Embryonic facial prominence (tissue), 1 donor: ENCODE measurements around the gene C9.
"Not testable (repeated sequence)": the region's sequence is repeated elsewhere in the genome, so short reads cannot be mapped to it uniquely, and the experiment has no call there.

Source experiments
- DNase-seq: peaks from one replicate; pipeline ENCODE4 v3.0.0-alpha.2; 2016; ENCODE audit errors: extremely low spot score

Gene C9

DNA sequence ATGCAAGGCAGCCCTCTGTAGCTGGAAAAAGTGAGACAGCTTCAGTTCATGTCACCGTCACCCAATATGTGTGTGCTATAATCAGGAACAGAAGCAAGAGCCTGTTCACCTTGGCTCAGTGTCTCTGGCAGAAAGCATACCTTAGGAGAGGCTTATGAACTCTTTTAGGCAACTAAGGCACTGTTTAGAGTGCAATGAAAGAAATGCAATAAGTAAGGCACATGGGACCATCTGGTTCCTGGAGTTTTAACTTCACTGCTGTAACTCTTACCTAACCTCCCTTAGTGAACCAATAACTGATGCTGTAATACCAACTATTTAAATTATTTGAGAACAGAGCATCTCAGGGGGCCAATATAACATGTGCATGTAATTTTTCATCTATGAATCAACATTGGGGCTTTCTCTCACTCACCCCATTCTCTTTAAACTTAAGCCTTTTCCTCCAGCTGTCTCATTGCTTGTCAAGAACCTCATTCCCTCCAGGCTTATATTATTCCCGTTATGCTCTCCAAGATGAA, 32.4 kb downstream of the C9 start:
- no peak for DNase-seq

DNA sequence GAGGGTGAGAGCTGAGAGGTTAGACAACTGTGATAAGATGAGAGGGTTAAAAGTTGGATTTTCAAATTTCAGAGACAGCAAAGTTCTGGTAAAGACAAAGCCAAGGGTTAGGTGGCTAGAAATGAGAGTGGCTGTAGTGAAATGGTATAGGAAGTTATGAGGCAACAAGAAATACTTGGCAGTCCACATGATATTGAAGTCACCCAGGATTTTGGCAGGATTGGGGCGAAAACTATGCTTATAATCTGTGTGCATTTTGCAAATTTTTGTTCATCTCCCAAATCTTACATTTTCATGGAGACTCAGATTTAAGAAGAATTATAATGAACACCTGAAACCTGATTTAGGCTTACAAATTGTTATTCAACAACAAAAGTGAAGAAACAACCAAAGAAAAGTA, 35.6 kb downstream of the C9 start:
- DNase-seq, result no peak

DNA sequence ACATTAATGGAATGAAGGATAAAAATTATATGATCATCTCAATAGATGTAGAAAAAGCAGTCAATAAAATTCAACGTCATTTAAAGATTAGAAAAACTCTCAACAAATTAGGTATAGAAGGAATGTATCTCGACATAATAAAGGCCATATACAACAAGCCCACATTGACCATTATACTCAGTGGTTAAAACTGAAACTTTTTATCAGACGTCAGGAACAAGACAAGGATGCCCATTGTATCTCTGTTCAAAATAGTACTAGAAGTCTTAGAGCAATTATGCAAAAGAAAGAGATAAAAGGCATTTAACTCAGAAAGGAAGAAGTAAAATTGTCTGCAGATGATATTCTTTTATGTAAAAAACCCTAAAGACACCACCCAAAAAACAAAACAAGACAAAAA, 40.8 kb downstream of the C9 start:
- no peak for DNase-seq

DNA sequence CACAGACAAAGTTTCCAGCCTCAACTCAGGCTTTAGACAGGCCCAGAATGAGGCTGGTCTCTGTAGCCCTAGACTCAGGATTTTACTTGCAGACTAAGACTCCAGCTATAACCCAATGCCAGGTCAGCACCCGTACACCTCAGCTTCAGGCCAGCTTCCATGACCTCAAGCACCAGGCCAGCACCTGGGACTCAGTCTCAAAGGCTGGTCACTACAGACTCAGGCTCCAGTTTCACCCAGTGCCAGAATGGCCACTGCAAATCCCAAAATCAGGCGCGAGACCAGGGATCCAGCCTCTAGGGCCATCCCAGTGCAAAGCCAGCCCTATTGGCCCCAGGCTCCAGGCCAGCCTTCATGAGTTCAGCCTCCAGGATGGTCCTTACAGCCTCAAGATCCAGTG, 44.9 kb downstream of the C9 start:
- DNase-seq, result no peak

DNA sequence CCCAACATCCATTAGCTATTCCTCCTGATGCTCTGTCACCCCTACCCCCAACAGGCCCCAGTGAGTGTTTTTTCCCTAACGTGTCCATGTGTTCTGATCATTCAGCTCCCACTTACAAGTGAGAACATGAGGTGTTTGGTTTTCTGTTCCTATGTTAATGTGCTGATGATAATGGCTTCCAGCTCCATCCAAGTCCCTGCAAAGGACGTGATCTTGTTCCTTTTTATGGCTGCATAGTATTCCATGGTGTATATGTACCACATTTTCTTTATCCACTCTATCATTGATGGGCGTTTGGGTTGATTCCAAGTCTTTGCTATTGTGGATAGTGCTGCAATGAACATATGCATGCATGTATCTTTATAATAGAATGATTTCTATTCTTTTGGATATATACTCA, 47.8 kb downstream of the C9 start:
- not testable (repeated sequence) for DNase-seq

DNA sequence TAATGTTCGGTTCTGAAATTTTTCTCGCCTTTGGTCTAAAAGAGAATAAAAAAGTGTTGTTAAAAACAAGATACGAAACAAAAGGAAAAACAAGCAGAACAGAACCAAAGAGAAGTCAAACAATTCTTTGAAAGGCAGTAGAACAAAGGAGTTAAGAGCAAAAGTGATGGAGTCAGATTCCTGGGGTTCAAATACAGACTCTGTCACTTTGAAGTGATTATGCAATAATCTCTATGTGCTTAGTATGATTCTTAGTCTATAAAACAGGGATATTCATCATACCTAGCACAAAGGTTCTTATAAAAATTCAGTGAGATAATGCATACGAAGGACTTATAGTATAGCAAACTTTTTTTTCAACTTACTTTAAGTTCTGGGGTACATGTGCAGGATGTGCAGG, 48.3 kb downstream of the C9 start:
- no peak for DNase-seq

DNA sequence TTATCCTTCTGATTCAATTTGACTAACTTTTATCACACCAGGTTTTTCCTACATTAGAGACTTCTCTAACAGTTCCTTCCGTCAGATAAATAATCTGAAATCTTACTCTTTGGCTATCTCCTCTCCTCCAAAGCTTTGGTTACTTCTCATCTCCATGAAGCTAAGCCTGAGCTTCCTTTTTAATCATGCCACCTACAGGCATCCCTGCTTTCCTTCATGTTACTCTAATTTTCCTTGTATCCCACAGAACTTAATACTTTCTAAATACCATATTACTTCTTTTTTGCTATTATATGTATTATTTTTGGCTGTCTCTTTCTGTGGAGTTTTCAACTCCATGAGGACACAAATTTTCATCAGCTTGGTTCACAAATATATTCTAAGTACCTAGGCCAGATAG, 49.7 kb downstream of the C9 start:
- no peak for DNase-seq

DNA sequence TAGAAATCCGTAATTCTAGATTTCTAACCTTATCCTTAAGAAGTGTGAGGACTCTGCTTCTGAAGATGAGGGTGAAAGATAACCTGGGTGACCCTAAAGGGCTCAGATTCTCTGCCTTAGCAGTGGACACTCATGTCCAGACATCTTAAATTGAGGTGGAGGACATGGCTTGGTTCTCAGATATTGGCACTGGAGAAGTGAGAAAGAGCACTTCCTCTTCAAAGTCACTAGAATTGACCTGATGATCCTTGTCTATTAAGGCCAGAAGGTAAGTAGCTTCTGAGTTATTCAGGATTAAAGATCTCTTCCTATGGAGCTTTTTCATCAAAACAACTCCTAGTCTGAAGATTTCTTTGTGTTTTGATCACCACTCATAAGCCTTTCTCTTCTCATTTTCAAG, 54.8 kb downstream of the C9 start:
- DNase-seq, result no peak

DNA sequence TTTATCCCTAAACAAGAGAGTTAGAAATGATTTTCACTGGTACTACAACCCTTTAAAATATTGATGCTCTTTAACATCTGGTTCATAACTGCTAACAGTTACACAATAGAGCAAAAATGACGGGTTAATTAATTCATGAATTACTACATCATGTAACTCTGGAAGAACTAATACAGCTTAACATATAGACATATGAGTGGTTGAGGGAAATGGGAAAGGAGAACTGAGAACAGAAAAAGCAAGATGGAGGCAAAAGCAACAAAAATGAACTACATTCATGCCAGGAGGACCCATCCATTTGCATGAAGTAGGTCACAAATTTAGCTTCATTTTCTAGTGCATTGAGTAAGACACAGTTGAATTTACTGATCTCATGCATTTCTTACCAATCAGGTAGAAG, 61.8 kb downstream of the C9 start:
- DNase-seq, result no peak

DNA sequence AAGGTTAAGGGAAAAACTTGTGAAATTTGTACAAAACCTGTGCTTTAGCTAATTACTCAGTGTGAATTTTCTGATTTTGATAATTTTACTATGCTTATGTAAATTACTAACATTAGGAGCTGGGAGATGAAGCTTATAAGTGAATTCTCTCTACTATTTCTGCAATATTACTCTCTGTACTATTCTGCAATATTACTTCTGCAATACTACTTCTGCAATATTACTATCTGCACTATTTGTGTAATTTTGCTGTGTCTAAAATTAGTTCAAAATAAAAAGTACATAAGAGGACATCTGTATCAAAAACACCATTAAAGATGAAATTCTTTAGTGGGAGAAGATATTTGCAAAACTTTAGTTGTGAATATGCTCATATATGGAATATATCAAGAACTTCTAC, 62.9 kb downstream of the C9 start:
- no peak for DNase-seq

DNA sequence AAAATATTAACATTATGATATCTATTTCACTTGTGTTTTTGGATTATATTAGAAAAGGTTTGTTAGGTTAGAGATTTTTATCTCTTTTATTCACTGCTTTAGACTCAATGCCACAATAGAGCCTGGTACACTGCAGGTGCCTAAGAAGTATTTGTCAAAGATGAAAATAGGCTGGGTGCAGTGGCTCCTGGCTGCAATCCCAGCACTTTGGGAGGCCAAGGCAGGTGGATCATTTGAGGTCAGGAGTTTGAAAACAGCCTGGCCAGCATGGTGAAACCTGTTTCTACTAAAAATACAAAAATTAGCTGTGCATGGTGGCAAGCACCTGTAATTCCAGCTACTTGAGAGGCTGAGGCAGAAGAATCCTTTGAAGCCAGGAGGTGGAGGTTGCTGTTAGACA, 64.3 kb downstream of the C9 start:
- DNase-seq, result no peak

DNA sequence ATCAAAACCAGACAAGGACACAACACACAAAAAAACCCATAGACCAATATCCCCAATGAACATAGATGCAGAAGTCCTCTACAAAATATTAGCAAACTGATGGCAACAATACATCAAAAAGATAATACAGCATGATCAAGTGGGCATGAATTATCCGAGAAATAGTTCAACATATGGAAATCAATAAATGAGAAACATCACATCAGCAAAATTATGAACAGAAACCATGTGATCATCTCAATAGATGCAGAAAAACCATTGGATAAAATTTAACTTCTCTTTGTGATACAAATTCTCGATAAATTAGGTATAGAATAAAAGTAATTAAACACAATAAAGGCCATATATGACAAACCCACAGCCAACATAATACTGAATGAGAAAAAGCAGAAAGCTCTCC, 69.6 kb downstream of the C9 start:
- DNase-seq, result no peak

DNA sequence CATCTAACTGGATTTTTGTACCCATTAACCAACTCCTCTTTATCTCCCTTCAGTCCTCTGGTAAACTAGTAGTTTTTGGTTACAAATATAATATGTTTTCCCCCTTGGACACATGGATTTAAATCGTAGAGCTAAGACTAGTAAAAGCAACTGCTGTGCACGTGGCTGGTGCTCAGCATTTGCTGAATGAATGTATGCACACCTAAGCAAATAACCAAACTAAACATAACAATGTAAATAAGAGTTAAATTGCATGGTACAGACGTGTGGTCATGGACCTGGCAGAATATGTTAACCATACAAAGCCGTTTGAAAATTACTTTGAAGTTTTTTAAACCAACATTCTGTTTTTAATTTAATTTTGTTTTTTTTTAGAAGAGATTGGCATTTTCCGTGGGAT, 79.7 kb downstream of the C9 start:
- DNase-seq, result no peak

DNA sequence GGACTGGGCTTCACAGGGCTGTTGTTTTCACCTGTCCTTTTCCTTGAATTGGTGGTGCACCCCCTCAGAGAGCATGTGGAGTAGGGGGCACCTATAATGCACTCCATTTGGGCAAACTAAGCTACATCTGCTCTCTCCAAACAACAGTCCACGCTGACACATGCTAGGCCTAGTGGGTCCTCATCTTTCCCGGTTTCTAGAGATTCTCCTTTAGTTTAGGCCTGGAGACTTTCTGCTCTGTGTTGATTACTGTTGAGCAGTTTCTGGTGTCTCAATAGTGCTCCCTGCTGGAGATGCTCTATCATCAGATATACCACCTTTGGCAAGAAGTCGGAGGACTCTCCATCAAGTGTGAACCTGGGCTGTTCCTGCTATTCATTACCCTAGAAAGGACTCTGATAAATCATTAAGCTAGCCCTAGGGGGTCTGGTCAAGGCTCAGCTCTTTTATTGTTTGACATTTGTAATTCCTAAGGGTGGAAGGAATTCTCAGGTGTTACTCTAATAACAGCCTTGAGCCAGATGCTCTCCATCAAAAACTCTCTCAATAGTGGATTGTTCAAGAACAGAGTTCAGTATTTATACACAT, 81.0 kb downstream of the C9 start:
- no peak for DNase-seq

DNA sequence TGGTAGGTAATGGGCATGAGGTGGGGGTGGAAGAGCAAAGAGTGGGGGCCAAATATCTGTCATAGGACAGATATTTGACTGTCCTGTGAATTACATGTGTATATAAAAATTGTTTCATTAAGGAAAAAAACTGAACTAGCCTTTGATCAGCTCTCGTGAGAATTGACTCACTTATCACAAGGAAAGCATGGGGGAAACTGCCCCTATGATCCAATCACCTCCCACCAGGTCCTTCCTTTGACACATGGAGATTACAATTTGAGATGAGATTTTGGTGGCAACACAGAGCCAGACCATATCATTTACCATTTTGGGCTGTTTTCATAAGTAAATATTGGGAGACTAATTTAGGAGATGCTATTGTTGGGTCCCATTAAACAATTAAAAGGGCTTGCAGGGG, 81.7 kb downstream of the C9 start:
- no peak for DNase-seq

DNA sequence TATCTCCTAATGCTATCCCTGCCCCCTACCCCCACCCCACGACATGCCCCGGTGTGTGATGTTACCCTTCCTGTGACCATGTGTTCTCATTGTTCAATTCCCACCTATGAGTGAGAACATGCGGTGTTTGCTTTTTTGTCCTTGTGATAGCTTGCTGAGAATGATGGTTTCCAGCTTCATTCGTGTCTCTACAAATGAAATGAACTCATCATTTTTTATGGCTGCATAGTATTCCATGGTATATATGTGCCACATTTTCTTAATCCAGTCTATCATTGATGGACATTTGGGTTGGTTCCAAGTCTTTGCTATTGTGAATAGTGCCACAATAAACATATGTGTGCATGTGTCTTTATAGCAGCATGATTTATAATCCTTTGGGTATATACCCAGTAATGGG, 88.4 kb downstream of the C9 start:
- DNase-seq, result not testable (repeated sequence)

DNA sequence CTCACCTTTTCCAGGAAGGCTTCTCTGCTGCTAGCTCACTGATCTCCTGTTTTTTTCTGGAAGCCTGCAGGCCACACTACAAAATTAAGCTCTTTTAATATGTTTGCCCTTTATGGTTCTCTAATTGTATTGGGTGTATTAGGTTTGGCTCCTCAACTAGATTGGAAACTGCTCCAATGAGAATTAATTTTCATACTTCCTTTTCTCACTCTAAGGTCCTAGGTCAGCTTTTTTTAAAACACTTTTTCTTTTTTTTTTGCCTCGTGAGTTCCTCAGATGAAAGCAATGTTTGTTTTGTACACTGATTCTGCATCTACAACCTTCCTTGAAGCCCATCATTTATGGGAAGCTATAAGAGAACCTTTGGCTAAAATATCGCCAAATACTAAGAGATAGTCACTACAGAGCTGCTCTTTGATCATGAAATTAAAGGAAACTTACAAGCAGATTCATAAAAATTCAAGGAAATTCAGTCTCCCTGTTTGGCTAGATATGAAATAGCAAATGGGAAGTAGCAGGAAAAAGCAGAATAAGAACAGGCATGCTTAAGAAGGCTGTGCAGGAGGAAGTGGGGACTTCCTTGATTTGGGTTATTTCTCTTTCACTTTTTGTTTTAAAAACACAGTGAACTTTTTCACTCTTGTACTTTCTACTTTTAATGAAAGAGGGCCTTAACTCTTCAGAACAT, 89.8 kb downstream of the C9 start:
- no peak for DNase-seq

DNA sequence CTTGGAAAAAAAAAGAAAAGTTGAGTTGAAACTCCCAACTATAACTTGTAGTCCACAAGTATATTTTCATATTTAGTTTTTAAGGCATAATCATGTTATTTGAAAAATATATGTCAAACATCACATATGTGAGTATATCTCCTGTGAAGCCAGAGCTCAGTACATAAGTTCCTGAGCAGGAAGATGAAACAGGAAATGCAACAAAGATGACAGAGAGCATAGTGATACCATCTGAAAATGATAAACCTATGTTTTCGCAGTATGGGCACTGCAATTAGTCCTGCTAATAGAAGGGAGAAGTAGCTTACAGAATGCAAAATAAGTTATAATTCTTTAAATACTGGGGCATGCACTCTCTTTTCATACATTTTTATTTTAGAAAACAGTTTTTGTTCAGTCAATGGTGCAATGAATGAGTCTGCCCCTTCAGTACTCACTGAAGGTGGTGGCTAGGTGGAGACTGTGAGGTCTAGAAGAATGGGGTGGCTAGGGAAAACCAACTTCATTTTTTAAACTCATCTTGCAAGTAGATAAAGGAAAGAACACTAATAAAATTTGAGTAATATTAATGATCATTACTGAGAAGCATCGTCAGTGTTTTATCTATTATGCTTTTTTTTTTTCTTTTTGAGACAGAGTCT, 90.9 kb downstream of the C9 start:
- DNase-seq, result no peak

DNA sequence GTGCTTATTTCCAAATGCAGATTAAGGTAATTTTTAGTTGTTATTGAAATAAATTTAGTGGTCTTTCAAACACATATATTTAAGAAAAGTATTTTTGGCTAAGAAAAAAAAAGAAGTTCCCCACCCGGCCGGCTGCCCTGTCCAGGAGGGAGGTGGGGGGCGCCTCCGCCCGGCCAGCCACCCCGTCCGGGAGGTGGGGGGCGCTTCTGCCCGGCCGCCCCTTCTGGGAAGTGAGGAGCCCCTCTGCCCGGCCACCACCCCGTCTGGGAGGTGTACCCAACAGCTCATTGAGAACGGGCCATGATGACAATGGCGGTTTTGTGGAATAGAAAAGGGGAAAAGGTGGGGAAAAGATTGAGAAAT, 91.4 kb downstream of the C9 start:
- not testable (repeated sequence) for DNase-seq

DNA sequence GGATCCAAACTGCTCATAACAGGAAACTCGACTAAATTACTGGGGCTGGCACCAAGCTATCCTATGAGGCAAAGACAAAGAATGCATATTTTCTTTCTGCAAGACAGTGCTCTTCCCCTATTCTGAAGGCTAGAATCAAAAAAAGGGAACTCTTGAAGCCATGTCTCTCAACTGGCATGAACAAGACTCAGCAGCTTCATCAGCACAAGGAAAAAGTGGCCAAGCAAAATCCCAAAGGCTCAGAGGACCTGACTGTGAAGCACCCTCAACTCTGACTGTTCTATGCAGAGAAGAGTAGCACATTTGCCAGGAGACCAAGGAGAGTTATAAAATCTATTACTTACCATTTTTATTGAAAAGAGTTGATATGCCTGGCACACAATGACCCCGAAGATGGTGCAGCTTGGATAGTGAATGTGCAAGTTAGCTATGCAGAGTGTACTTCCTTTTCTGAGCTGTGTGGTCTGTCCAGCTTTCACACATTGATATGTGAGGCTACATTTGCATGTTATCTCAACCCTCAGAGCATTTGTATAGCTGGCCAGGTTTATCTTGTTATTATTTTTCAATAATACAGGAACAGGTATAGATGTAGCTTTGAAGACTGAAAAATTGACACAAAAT, 94.0 kb downstream of the C9 start:
- no peak for DNase-seq

DNA sequence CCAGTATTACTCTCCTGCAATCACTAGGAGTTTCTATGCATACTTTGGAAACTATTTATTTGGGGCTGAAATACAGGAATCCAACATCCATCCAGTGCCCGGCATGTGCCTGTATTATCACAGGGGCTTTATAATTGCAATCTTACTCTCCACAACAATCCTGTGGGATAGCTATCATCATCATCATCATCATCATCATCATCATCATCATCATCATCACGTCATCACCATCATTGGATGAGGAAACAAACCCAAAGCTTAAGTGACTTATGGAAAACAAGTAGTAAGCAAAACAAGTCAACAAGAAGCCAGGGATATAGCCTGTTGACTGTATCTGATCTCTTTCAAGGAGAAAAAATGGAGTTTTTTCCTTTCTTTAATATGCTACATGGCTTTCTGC, 97.1 kb downstream of the C9 start:
- no peak for DNase-seq

DNA sequence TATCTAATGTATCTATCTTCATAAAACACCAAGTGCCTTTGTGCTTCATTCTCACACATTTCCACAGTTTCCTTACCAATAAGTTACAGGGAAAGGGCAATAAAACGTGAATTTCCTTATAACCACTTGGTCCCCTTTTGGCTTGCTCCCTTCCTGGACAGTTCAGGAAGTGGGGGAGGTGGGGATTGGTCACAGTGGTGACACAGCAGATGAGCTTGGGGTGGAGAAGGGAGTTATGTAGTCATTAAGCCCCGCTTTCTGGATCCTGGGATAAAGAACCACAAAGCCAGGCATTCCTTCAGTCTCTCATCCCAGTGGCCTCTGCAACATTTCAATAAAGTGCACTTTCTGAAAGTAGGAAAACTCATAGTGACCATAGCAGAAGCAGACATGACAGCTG, 97.9 kb downstream of the C9 start:
- no peak for DNase-seq

DNA sequence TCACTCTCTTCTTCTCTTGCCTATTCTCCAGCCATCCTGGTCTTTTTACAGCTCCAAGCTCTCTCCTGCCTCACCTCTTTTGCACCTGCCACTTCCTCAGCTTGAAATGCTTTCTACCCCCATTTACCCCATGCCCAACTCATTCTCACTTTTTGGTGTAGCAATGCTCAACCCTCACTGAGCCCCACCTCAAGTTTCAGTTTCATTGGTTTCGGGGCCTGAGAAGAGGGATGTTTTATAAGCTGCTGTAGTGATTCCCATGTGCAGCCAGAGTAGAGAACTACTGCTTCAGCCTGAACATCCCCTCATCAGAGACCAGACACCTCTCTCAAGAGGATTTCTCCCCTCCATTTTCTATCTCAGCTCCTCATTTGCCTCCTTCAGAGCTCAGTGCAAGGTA, 99.8 kb downstream of the C9 start:
- DNase-seq, result no peak
